Parathyroid adenoma (tissue), 2 donors: ENCODE data around the gene TMEM178B.

ENCODE experiments used
- H2AFZ ChIP-seq: fragments of 300-600 bp; sonication (generic); one replicate; pipeline ENCODE4 v1.7.0; 2017; ENCODE audit warnings: antibody characterized with exemption, mild to moderate bottlenecking
- H3K27ac ChIP-seq: fragments of 300-600 bp; sonication (generic); one replicate; pipeline ENCODE4 v1.7.0; 2017
- H3K27me3 ChIP-seq: fragments of 300-600 bp; sonication (generic); one replicate; pipeline ENCODE4 v1.7.0; 2017; ENCODE audit warnings: low read length; ENCODE audit not compliant: control insufficient read depth, insufficient read depth
- H3K36me3 ChIP-seq: fragments of 300-600 bp; sonication (generic); one replicate; pipeline ENCODE4 v1.7.0; 2017; ENCODE audit warnings: low read length; ENCODE audit not compliant: control insufficient read depth, insufficient read depth
- H3K4me1 ChIP-seq: fragments of 300-600 bp; sonication (generic); one replicate; pipeline ENCODE4 v1.7.0; 2017; ENCODE audit warnings: control low read depth
- H3K4me2 ChIP-seq: fragments of 300-600 bp; sonication (generic); one replicate; pipeline ENCODE4 v1.7.0; 2017; ENCODE audit warnings: low read length
- H3K4me3 ChIP-seq: fragments of 300-600 bp; sonication (generic); one replicate; pipeline ENCODE4 v1.7.0; 2017; ENCODE audit warnings: low read depth, low read length
- H3K79me2 ChIP-seq: fragments of 300-600 bp; sonication (generic); one replicate; pipeline ENCODE4 v1.7.0; 2017; ENCODE audit warnings: control low read depth
- H3K9ac ChIP-seq: fragments of 300-600 bp; sonication (generic); one replicate; pipeline ENCODE4 v1.7.0; 2017; ENCODE audit warnings: mild to moderate bottlenecking
- H3K9me3 ChIP-seq: fragments of 300-600 bp; sonication (generic); one replicate; pipeline ENCODE4 v1.7.0; 2017; ENCODE audit warnings: low read length; ENCODE audit not compliant: control insufficient read depth
- TF ChIP-seq, protein P1 (sequence below): fragments of 300-600 bp; sonication (generic); IDR thresholded peaks from one replicate; pipeline ENCODE4 v1.7.0; 2017; ENCODE audit warnings: antibody characterized with exemption, mild to moderate bottlenecking
- donor health status: primary hyperparathyroidism.

TMEM178B gene

DNA sequence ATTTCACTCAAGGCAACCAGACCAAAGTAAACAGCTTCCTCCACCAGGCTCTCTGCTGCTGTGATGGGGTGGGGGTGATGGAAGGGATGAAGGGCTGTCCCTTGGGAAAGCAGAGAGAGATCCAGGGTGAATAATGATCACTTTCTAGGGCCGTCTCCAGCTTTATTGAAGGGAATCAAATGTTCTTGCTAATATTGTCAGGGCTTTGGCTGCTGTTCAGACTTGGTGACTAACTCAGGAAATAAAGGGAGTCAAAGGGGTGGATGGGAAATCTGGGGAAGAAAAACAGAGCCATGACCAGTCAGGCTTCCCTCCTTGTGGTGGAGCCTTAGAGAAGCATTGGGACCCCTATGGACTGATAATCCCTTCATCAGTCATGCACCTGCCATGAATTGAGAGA, 281.2 kb downstream of the TMEM178B start:
- Histone ChIP-seq H3K4me3 (no peak overlapping the region), H3K36me3 (no peaks in the 10 kb centered on the region), H3K9me3 (no peaks in the 10 kb centered on the region), H3K27ac (no peak overlapping the region), H3K4me2 (no peak overlapping the region), H3K27me3 (no peaks in the 10 kb centered on the region), H3K4me1 (peaks cover 25% of the 10 kb centered on the region), H2AFZ (no peak overlapping the region), H3K79me2 (peaks cover 30% of the 10 kb centered on the region), H3K9ac (no peak overlapping the region)
- TF ChIP-seq, protein P1, sequence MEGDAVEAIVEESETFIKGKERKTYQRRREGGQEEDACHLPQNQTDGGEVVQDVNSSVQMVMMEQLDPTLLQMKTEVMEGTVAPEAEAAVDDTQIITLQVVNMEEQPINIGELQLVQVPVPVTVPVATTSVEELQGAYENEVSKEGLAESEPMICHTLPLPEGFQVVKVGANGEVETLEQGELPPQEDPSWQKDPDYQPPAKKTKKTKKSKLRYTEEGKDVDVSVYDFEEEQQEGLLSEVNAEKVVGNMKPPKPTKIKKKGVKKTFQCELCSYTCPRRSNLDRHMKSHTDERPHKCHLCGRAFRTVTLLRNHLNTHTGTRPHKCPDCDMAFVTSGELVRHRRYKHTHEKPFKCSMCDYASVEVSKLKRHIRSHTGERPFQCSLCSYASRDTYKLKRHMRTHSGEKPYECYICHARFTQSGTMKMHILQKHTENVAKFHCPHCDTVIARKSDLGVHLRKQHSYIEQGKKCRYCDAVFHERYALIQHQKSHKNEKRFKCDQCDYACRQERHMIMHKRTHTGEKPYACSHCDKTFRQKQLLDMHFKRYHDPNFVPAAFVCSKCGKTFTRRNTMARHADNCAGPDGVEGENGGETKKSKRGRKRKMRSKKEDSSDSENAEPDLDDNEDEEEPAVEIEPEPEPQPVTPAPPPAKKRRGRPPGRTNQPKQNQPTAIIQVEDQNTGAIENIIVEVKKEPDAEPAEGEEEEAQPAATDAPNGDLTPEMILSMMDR: no peak

DNA sequence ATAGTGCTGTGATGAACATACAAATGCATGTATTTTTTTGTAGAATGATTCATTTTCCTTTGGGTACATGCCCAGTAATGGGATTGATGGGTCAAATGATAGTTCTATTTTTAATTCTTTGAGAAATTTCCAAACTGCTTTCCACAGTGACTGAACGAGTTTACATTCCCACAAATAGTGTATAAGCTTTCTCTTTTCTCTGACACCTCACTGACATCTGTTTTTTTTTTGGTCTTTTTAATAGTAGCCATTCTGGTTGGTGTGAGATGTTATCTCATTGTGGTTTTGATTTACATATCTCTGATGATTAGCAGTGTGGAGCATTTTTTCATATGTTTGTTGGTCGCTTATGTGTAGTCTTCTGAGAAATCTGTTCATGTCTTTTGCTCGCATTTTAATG, 282.3 kb downstream of the TMEM178B start:
- no peaks in the 10 kb centered on the region for H3K9me3 ChIP-seq
- H3K9ac ChIP-seq: no peak overlapping the region
- no peak overlapping the region for H3K4me3 ChIP-seq
- no peak overlapping the region for H3K4me2 ChIP-seq
- no peak overlapping the region for H3K27ac ChIP-seq
- peaks cover 30% of the 10 kb centered on the region for H3K4me1 ChIP-seq
- no peaks in the 10 kb centered on the region for H3K36me3 ChIP-seq
- no peak overlapping the region for H2AFZ ChIP-seq
- TF ChIP-seq, protein P1: no peak
- H3K27me3 ChIP-seq: no peaks in the 10 kb centered on the region
- peaks cover 22% of the 10 kb centered on the region for H3K79me2 ChIP-seq

DNA sequence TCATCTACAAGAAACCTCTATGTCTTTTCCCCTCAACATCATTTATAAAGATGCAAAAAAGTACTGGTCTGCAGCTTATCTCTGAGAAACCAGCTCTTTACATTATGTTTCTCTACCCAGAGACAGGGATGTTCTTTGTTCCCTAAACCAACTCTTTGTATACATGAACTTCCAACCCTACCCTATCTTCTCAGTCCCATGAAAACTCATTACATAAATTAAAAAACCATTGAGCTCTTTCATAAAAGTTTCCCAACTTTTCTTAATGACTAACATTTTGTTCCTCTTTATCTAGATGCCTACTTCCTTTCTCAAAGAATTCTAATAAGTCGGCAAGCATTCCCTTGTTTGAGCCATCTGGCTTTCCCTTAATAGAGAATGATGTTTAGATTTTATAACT, 284.5 kb downstream of the TMEM178B start:
- Histone ChIP-seq H2AFZ (no peak overlapping the region), H3K9me3 (no peaks in the 10 kb centered on the region), H3K36me3 (no peaks in the 10 kb centered on the region), H3K27me3 (no peaks in the 10 kb centered on the region), H3K79me2 (peaks cover 29% of the 10 kb centered on the region), H3K4me2 (no peak overlapping the region), H3K27ac (no peak overlapping the region), H3K4me1 (peaks cover 45% of the 10 kb centered on the region), H3K4me3 (no peak overlapping the region), H3K9ac (no peak overlapping the region)
- TF ChIP-seq, protein P1: no peak

DNA sequence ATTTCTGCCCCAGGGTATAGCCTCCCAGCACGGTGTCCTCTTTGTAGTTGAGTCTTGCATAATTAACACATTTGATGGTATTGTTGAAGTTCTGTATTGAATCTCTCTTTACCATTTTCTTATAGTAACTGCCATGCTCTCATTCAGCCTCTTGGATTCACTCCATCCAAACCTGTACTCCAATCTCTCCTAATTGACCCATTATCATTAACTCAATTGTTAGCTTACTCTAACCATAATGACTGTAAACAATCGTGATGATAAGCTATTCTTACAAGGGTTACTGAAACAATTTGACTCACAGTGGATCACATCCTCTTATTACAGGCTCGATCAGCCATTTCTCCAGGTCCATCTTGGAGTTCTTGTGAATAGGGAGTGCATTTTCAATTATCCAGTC, 285.4 kb downstream of the TMEM178B start:
- no peaks in the 10 kb centered on the region for H3K27me3 ChIP-seq
- peaks cover 31% of the 10 kb centered on the region for H3K79me2 ChIP-seq
- H2AFZ ChIP-seq: no peak overlapping the region
- no peak overlapping the region for H3K4me3 ChIP-seq
- H3K9me3 ChIP-seq: no peaks in the 10 kb centered on the region
- no peak overlapping the region for H3K4me2 ChIP-seq
- no peaks in the 10 kb centered on the region for H3K36me3 ChIP-seq
- TF ChIP-seq, protein P1: no peak
- H3K27ac ChIP-seq: no peak overlapping the region
- no peak overlapping the region for H3K9ac ChIP-seq
- H3K4me1 ChIP-seq: peaks cover 43% of the 10 kb centered on the region

DNA sequence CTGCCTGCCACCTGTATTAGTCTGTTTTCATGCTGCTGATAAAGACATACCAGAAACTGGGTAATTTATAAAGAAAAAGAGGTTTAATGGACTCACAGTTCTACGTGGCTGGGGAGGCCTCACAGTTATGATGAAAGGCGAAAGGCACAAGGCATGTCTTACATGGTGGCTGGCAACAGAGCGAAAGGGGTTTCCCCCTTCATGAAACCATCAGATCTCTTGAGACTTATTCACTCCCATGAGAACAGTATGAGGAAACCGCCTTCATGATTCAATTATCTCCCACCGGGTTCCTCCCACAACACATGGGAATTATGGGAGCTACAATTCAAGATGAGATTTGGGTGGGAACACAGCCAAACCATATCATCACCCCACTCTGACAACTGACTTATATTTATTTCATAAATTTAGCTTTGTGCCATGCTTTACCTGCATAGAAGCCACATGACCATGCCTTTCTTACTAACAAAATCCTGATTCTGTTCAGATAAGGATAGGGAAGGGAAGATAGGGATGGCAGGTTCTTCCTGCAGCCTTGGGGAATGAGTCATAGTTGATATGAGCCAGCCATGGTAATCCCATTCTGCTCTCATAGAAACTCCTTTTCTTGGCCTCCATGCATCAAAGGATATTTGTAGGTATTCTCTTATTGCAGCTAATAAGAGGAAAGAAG, 286.0 kb downstream of the TMEM178B start:
- peaks cover 31% of the 10 kb centered on the region for H3K79me2 ChIP-seq
- no peak overlapping the region for H2AFZ ChIP-seq
- TF ChIP-seq, protein P1: no peak
- H3K9me3 ChIP-seq: no peaks in the 10 kb centered on the region
- no peak overlapping the region for H3K9ac ChIP-seq
- H3K36me3 ChIP-seq: no peaks in the 10 kb centered on the region
- H3K27ac ChIP-seq: peak overlapping the region; percentile 21
- no peak overlapping the region for H3K4me3 ChIP-seq
- no peaks in the 10 kb centered on the region for H3K27me3 ChIP-seq
- H3K4me1 ChIP-seq: peaks cover 36% of the 10 kb centered on the region
- H3K4me2 ChIP-seq: no peak overlapping the region
